ENCODE measurements around the gene RBM6. TPM values are rescaled to one million over a fixed set of nuclear protein-coding genes. Genes with fewer than 3 reads are reported as not detected.

The RBM6 gene
- polyA plus RNA-seq, 1 experiment = 33.4 TPM

DNA sequence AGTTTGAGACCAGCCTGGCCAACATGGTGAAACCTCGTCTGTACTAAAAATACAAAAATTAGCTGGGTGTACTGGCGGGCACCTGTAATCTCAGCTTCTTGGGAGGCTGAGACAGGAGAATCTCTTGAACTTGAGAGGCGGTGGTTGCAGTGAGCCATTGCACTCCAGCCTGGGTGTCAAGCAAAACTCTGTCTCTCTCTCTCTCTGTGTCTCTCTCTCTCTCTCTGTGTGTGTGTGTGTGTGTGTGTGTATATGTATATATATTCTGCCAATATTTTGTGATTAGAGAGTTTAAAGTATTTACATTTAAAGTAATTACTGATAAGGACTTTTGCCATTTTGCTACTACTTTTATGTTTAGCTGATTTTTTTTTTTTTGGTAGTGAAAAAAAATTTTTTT is 15.7 kb downstream of the RBM6 start:
- TF ChIP-seq, protein P1, sequence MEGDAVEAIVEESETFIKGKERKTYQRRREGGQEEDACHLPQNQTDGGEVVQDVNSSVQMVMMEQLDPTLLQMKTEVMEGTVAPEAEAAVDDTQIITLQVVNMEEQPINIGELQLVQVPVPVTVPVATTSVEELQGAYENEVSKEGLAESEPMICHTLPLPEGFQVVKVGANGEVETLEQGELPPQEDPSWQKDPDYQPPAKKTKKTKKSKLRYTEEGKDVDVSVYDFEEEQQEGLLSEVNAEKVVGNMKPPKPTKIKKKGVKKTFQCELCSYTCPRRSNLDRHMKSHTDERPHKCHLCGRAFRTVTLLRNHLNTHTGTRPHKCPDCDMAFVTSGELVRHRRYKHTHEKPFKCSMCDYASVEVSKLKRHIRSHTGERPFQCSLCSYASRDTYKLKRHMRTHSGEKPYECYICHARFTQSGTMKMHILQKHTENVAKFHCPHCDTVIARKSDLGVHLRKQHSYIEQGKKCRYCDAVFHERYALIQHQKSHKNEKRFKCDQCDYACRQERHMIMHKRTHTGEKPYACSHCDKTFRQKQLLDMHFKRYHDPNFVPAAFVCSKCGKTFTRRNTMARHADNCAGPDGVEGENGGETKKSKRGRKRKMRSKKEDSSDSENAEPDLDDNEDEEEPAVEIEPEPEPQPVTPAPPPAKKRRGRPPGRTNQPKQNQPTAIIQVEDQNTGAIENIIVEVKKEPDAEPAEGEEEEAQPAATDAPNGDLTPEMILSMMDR (IDR thresholded peaks at IDR 0.05; ENCODE audit: insufficient read depth, low read depth, low read length) = no peak
- Histone ChIP-seq H3K27me3 (ENCODE audit: control insufficient read depth, insufficient read depth, low read length) (no peaks in the 10 kb centered on the region), H3K36me3 (ENCODE audit: control insufficient read depth, insufficient read depth, low read length) (no peaks in the 10 kb centered on the region), H3K4me3 (ENCODE audit: low read depth, low read length) (no peak overlapping the region)
- DNase-seq (ENCODE audit: low read depth) = no peak
- ChIA-PET CTCF (interaction anchor here (1.3 to 1.6 kb wide), 3 partner anchors 9 to 18 kb away, joined by 6 read pairs; partner anchors contain the start of gene RBM6), POLR2A (no interaction called here)

DNA sequence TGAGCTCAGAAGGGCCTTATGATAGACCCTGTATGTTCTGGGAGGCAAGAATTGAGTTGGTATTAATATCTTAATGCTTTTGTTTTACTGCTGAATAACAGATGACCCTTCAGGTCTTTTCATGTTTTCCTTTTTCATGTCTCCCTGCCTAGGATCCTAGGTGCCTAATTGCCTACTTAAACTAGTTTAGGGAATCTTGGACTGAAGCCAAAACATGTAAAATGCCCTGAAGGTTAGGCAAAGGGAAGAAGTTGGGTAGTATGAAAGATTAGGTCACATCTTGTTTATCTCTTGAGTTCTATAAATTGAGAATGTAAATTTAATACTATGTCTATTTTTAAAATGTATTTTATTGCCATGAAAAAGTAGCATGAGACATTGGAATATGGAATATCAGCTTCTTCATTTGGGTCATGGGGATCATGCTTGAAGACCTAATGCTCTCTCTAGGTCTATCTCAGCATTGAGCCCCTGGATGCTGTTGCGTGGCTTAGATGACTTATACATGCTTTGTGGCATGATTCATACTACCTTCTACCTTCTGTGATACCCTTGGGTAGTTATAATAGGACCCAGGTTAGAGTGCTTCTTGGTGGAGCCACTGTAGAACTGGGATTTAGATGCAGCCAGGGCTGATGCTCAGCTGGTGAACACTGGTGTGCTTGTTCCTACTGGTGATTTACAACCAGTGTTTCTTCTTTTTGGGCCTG is 26.4 kb downstream of the RBM6 start:
- no peak for DNase-seq (ENCODE audit: low read depth)
- H3K4me3 ChIP-seq (ENCODE audit: low read depth, low read length) = no peak overlapping the region
- no peaks in the 10 kb centered on the region; the same call in 1 of the 2 replicates for H3K36me3 ChIP-seq (ENCODE audit: control insufficient read depth, insufficient read depth, low read length)
- TF ChIP-seq, protein P1 (IDR thresholded peaks at IDR 0.05; ENCODE audit: insufficient read depth, low read depth, low read length) = no peak
- ChIA-PET CTCF (no interaction called here), POLR2A (no interaction called here)
- no peaks in the 10 kb centered on the region for H3K27me3 ChIP-seq (ENCODE audit: control insufficient read depth, insufficient read depth, low read length)

GRCh38 chr3:49967291-49967690 is 27.3 kb downstream of the RBM6 start:
- TF ChIP-seq, protein P1 (IDR thresholded peaks at IDR 0.05; ENCODE audit: insufficient read depth, low read depth, low read length) = no peak
- no peak for DNase-seq (ENCODE audit: low read depth)
- H3K36me3 ChIP-seq (ENCODE audit: control insufficient read depth, insufficient read depth, low read length) = no peaks in the 10 kb centered on the region; the same call in 1 of the 2 replicates
- H3K4me3 ChIP-seq (ENCODE audit: low read depth, low read length) = no peak overlapping the region
- CTCF ChIA-PET = no interaction called here
- POLR2A ChIA-PET = no interaction called here
- no peaks in the 10 kb centered on the region for H3K27me3 ChIP-seq (ENCODE audit: control insufficient read depth, insufficient read depth, low read length)

- POLR2A ChIA-PET = no interaction called here
- no peaks in the 10 kb centered on the region; the same call in 1 of the 2 replicates for H3K36me3 ChIP-seq (ENCODE audit: control insufficient read depth, insufficient read depth, low read length)
- no peaks in the 10 kb centered on the region for H3K27me3 ChIP-seq (ENCODE audit: control insufficient read depth, insufficient read depth, low read length)
- CTCF ChIA-PET = no interaction called here
- TF ChIP-seq, protein P1 (IDR thresholded peaks at IDR 0.05; ENCODE audit: insufficient read depth, low read depth, low read length) = no peak
- no peak for DNase-seq (ENCODE audit: low read depth)
- no peak overlapping the region for H3K4me3 ChIP-seq (ENCODE audit: low read depth, low read length)
Observed at GRCh38 chr3:49968346-49968745, 28.4 kb downstream of the RBM6 start.

- TF ChIP-seq, protein P1 (IDR thresholded peaks at IDR 0.05; ENCODE audit: insufficient read depth, low read depth, low read length) = no peak
- H3K27me3 ChIP-seq (ENCODE audit: control insufficient read depth, insufficient read depth, low read length) = no peaks in the 10 kb centered on the region
- H3K36me3 ChIP-seq (ENCODE audit: control insufficient read depth, insufficient read depth, low read length) = no peaks in the 10 kb centered on the region; the same call in none of the 2 replicates
- DNase-seq (ENCODE audit: low read depth) = no peak
- POLR2A ChIA-PET = interaction anchor here (0.6 kb wide), 3 partner anchors 186 to 887 kb away, joined by 3 to 5 read pairs (median 5); partner anchors contain the start of gene IP6K1
- CTCF ChIA-PET = interaction anchor here (1.3 kb wide), 1 partner anchor 17 kb away, joined by 6 read pairs; no protein-coding TSS in a partner anchor
- H3K4me3 ChIP-seq (ENCODE audit: low read depth, low read length) = no peak overlapping the region
Observed at GRCh38 chr3:49972656-49973055, 32.7 kb downstream of the RBM6 start.

All from BJ (cell line).